ENCODE results near the gene VEGFC.

DNA sequence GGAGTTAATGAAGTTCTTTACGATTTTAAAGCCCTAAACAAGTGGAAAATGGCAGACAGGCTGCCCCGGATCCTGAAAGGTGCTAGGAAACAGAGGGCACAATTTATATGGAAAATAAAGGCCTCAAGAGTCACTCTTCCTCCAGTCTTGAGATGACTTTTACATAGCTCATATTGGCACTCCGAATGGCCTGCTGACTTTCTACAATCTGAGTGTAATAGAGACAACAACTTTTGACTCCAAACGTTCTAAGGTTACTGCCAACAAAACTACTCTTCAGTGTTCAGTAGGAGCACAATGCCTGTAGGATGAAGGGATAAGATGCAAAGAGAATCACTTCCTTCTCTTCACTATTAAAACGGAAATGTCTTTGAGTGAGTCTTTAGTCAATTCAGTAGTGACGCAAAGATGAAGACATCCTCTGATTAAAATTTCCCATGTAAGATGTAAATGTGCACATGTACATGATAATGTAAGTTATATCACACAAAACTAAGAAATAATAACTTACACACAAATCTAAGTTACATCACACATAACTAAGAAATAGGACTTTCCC, 40.5 kb downstream of the VEGFC start:
- TF ChIP-seq, protein P1, sequence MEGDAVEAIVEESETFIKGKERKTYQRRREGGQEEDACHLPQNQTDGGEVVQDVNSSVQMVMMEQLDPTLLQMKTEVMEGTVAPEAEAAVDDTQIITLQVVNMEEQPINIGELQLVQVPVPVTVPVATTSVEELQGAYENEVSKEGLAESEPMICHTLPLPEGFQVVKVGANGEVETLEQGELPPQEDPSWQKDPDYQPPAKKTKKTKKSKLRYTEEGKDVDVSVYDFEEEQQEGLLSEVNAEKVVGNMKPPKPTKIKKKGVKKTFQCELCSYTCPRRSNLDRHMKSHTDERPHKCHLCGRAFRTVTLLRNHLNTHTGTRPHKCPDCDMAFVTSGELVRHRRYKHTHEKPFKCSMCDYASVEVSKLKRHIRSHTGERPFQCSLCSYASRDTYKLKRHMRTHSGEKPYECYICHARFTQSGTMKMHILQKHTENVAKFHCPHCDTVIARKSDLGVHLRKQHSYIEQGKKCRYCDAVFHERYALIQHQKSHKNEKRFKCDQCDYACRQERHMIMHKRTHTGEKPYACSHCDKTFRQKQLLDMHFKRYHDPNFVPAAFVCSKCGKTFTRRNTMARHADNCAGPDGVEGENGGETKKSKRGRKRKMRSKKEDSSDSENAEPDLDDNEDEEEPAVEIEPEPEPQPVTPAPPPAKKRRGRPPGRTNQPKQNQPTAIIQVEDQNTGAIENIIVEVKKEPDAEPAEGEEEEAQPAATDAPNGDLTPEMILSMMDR (IDR thresholded peaks at IDR 0.05; ENCODE audit: insufficient read depth, low read depth, low read length), result no peak
- no peak for TF ChIP-seq EZH2 (IDR thresholded peaks at IDR 0.05; ENCODE audit: insufficient read depth, low read length)
